ENCODE measurements around the gene ADAMTSL1.
"Not testable (repeated sequence)": the region's sequence is repeated elsewhere in the genome, so short reads cannot be mapped to it uniquely, and the experiment has no call there.

ADAMTSL1 gene

GRCh38 chr9:18930611-18931010, 456.7 kb downstream of the ADAMTSL1 start:
- FAIRE-seq: not testable (repeated sequence)

GRCh38 chr9:18935541-18935940, 461.6 kb downstream of the ADAMTSL1 start:
- DNase-seq (ENCODE audit: extremely low spot score, insufficient read length, low read depth) (no peak), FAIRE-seq (no peak)

More at GRCh38 chr9:18930611-18931010, 456.7 kb downstream of the ADAMTSL1 start:
- DNase-seq (ENCODE audit: extremely low spot score, insufficient read length, low read depth): not testable (repeated sequence)

GRCh38 chr9:18936094-18936871, 462.3 kb downstream of the ADAMTSL1 start:
- DNase-seq (ENCODE audit: extremely low spot score, insufficient read length, low read depth): no peak
- FAIRE-seq: no peak

GRCh38 chr9:18939943-18940342, 466.0 kb downstream of the ADAMTSL1 start:
- DNase-seq (ENCODE audit: extremely low spot score, insufficient read length, low read depth) (no peak), FAIRE-seq (no peak)

- DNase-seq (ENCODE audit: extremely low spot score, insufficient read length, low read depth): no peak
- no peak for FAIRE-seq
Observed at GRCh38 chr9:18941060-18941740, 467.2 kb downstream of the ADAMTSL1 start.

GRCh38 chr9:18942801-18943200, 468.8 kb downstream of the ADAMTSL1 start:
- DNase-seq (ENCODE audit: extremely low spot score, insufficient read length, low read depth): no peak
- FAIRE-seq: no peak

GRCh38 chr9:18947892-18948339, 474.0 kb downstream of the ADAMTSL1 start:
- DNase-seq (ENCODE audit: extremely low spot score, insufficient read length, low read depth): no peak
- FAIRE-seq: no peak

- FAIRE-seq (no peak), DNase-seq (ENCODE audit: extremely low spot score, insufficient read length, low read depth) (no peak)
Observed at GRCh38 chr9:18951936-18952335, 478.0 kb downstream of the ADAMTSL1 start.

- no peak for DNase-seq (ENCODE audit: extremely low spot score, insufficient read length, low read depth)
- no peak for FAIRE-seq
Observed at GRCh38 chr9:18955626-18956025, 481.7 kb downstream of the ADAMTSL1 start.

Data from GM18507 (cell line).